Astrocyte of the hippocampus (primary cell): ENCODE data around the gene PPARA.
A peak's percentile ranks its signal among the peaks of the same experiment; 100 is the strongest.
"Not testable (repeated sequence)": the region's sequence is repeated elsewhere in the genome, so short reads cannot be mapped to it uniquely, and the experiment has no call there.

ENCODE experiments used
- DNase-seq: peaks from one replicate; pipeline ENCODE4 v3.0.0; 2011; ENCODE audit warnings: low read depth, low spot score

Gene PPARA

DNA sequence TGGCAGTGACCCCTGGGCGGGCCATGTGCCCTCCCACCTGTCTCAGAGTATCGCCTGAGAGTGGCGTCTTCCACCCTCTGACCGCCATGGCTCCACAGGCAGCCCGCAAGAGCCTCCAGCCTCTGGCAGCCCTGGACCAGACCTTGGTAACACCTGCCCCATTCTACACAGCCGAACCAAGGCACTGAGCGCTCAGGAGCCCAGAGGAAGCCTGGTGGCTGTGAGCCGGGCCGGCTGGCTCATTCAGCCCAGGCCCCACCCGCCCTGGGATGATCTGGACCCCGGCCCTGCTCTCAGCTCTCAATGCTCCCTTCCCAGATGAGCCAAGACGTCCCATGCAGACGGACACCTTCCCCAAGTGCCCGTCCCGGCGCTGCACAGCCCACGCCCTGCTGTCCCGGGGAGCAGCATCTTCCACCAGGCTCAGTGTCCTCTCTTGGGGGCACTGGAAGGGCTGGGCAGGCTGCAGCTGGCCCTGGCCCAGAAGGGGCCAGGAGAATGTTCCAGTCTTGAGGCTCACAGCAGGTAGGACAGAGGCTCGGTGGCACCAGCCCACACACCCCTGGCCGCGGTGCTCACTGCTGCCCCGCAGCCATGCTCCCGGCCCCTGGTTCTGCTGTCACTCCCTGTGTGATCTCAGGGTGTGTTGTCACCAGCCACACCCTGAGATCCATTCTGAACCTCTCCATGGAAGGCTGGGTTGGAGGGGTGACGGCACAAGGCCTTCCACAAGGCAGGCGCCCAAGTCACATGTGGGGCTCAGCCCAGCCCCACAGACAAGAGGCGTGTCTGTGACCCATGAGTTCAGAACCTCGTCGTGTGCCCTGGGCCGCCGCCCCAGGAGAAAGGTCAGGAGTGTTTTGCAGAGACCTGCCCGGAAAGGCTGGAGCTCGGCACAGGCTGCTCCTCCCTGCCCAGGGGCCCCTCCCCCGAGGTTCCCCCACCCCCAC lies 24.2 kb upstream of the PPARA start:
- no peak for DNase-seq

DNA sequence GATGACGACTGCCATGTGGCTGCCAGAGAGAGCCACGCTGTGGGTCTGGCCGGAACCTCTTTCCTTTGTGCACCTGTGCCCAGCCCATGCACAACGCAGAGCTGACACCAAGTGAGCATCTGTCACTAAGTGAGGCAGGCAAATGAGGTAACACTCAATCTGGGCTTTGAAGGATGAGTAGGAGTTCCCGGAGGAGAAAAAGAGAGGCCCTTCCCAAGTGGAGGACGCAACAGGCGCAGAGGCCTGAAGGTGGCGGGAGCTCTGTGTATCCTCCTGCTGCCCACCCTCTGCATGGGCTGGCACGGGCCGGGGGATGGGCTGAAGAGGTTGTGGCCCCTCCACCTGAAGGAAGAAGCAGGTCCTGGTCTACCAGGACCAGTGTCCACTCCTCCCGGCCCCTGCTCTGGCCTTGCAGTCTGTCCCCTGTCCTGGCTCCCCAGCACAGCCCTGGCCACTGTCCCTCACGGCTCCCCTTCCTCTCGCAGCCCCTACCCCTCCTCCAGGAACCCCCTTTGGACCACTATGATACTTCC lies 23.4 kb upstream of the PPARA start:
- no peak for DNase-seq

DNA sequence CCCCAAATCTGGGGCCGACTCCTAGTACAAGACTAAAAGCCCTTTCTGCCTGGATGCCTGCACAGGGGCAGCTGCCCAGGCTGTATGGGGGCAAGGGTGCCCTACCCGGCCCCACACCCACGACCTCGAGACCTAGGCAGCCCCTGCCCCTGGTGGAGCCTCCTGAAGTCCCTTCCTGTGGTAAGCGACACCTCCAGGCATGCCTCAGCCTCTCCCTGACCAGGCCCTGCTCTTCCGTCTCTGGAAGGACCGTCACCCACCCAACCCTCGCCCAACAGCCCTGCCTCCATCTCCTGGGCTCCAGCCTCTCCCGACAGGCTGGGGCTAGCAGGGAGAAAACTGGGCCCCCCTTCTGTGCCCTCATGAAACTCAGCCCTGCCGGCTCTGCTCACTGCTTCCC lies 22.8 kb upstream of the PPARA start:
- no peak for DNase-seq

DNA sequence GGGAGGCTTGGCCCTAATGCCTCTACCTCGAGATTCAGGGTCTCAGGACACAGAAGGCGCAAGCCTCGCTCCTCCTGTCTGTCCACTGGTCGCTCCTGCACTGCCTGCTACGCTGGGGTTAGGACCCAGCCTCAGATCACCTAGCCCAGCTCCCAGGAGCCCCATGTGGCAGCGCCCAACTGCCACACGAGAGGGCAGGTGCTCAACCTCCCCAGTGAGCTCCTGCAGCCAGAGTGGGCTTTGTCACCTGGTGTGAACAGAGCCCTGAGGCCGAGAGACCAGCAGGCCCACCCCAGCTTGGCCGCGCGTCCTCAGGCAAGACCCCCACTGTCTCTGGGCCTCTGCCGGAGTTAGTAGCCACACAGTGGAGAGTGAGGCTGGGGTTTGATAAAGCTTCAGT lies 21.7 kb upstream of the PPARA start:
- DNase-seq = no peak

DNA sequence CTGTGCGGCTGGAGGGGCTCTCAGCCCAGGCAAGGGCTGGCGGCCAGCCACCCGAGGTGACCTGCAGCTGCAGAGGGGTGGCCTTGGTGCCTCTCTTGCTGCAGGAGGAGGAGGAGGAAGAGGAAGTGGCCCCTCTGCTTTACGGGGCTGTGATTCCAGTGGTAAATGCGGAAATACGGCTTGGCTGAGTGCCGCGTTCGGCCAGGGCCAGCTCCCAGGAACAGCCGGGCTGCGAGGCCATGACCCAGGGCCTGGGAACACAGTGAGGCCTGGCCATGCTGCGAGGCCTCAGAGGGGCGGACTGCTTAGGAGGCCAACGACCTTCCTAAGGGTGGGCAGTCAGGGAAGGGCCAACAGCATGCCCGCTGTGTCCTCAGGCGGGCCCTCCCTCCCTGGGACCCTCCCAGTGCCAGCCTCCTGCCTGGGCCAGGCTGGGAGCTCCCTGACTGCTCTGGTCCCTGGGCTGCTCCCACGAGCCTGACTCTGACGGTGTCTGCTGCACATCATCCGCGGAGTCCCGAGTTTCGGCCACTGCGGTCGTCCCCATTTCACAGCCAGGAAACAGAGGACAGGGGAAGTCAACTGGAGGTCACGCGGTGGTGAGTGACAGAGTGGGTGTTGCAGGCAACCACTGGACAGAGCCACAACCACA lies 20.8 kb upstream of the PPARA start:
- no peak for DNase-seq

DNA sequence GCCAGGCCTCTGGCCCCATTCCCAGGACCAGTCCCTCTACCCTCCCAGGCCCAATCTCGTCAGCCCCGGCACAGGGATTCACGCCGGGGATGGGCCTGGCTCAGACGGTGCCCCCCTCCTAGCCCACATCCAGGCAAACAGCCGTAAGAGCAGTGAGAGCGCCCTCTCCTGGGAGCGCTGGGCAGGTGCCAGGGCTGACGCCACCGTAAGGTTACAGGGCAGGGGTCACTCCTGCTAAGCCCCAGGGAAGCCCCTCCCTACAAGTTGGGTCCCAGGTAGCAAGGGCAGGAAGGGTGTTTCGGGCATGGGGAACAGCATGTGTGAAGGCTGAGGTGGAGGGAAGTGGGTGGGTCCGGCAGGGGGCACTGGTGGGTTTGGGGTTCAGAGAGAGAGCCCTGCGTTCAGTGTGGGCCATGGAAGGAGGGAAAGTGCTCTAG lies 19.2 kb upstream of the PPARA start:
- no peak for DNase-seq

DNA sequence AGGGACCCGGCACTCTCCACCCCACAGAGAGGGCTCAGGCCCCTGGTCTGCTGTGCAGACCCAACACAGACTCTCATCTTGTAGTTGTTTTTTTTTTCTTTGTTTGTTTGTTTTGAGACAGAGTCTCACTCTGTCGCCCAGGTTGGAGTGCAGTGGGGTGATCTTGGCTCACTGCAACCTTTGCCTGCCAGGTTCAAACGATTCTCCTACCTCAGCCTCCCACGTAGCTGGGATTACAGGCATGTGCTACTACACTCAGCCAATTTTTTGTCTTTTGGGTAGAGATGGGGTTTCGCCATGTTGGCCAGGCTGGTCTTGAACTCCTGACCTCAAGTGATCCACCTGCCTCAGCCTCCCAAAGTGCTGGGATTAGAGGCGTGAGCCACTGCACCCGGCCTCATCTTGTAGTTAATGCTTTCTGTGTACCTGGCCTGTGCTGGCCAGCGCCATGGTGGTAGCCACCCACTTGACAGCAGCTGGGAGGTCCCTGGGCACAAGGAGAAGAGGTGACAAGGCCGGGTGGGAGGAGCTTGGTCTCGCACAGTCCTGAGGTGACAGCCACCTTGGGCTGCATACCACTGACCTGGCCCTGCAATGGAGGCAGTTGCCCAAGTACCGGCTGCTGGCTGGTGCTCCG lies 18.0 kb upstream of the PPARA start:
- DNase-seq = not testable (repeated sequence)

DNA sequence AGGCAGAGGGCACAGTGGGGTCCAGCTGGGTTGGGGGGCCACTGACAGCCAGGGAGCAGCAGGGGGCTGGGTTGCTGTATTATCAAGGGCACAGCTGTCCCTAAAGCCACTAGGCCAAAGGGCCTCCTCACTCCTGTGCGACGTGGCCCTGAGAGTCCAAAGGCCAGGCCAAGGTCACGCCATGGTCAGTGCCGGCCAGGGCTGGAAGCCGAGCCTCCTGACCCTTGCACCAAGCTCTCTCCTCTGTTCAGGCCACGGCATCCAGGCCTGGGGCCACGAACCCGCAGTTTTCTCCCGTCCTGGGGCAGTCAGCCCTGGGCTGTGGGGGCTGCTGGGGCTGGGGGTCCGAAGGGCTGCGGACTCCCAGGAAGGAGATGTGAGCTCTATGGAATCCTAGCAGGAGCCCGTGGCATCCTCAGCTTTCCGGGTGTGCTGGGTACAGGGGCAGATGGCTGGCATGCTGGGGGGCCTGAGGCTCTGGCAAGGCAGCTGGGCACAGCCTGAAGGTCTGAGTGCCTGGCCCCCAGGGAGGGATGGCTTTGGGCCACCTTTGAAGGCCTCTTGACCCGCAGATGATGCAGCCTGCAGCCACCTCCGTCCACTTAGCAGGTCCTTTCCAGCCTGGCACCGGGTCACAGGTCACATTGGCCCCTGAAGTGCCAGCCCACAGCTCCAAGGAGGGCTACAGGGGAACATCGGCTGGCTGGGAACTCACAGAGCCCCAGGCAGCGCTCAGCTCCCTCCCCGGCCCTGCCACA lies 17.3 kb upstream of the PPARA start:
- DNase-seq = no peak

DNA sequence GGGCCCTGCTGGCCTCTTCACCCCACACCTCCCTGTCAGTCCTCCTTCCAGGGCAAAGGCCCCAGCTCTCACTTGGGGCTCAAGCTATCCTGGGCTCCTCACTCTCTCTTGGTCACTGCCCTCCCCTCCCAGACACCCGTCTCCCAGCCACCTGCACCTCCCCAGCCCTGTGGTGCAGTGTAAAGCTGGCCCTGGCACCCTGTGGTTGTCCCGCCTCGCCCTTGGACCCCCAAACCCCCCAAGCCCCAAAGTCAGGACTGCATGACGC lies 16.8 kb upstream of the PPARA start:
- DNase-seq = no peak

DNA sequence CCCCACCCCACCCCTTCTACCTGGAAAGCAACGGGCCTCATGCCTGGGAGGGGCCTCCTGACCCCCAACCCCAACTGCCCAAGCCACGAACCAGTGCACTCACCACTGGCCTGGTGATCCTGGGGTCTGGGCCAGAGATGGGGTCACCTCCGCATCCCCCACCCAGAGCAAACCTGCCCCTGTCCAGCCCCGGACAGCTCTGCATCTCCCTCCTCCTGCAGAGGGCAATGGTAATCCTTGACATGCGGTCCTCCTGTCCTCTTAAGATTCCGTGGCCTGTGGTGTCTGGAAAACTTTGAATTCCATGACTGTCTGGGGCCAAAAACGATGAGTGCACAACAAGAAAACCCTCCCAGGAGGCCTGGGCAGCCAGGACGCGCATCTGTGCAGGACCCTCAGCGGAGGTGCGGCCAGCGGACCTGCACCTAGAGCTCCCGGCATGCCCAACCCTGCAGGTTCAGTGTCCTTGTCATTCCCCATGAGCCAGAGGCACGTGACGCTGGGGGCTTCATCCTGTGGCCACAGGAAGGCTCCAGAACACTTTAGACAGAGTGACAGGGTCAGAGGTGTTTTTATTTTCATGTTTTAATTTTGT lies 16.1 kb upstream of the PPARA start:
- peak; percentile 29 for DNase-seq

DNA sequence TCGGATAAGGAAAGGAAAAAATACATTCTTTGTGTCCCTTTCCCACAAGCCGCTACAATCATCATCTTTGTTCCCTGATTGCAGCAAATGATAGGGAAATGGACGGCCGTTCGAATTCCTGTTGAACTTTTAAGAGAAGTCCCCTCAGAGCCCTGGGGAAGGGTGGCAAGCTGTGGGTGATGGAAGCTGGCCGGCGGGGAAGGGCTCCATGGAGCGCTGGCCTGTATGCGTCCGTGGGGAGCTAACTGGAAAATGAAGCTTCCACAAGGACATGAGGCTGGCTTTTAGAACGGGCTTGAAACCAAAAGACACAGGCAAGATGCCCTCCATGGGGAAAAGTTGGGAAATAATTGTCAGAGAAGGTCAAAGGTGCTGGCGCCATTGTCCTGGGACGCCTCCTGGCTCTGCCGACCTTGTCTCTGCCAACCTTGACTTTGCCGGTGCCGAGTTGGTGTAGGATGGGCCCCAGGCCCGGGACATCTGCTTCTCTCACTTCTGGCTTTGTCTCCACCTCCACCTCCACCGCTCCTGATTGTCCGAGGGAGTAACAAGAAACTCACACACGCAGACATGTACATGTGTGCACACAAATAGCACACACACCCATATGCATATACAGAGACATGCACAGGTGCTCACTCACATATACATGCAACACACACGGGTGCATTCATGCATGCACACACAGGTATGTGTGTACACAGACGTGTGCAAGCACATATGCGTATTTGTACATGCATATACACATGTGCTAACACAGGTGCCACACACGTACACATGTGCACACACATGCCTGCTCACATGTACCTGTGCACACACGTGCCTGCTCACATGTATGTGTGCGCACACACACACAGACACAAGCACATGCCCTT lies 14.5 kb upstream of the PPARA start:
- DNase-seq = no peak

DNA sequence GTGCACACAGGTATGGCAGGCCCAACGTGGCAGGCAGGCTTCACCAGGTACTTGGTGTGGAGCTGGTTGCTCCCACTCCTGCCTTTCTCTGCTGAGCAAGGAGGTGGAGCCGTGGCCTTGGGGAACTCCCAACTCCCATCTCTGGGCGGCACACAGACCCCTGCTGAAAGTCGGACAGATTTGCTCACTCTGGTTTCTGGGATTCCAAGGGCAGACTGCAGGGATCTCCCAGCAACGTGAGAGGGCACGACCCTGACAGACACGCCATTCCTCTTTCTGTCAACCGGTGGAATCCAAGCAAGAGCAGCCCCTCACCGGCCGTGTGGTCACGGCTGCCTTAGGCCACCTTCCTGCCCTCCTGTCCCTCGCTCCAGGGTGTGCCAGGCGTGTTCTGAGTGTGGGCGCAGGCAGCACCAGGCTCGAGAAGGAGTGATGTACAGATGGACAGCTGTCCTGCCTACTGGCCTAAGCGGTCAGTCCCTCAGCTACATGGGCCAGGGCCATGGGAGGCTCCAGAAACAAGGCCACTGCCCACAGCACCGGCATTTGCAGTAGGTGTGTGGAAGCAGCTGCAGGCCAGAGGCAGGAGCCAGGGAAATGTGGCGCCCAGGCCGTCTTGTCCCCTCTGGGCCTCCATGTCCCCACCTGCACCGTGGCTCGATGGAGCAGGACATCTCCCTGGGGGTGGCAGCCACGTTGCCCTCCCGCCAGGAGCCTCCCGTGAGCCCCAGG lies 13.7 kb upstream of the PPARA start:
- DNase-seq = no peak

DNA sequence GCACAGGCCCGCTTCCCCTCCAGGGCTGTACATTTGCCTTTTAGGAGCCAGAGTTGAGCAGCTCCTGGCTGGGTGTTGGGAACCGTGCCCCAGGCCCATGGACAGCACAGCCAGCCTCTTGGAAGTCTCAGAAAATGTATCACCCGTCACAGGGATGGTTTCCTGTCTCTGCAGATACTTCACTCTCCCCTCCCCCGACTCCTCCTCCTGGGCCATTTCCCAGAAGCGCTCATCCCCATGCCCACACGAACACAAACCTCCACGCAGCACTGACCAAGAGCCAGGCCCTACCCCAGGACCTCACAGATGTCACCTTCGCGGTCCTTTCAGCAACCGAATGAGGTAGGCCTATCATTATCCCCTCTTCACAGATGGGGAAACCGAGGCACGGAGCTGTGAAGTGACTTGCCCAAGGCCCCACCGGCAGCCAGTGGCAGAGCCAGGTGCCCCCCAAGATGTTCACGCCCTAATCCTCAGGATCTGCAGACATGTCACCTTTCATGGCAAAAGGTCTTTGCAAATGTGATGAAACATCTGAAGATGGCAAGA lies 13.0 kb upstream of the PPARA start:
- no peak for DNase-seq

DNA sequence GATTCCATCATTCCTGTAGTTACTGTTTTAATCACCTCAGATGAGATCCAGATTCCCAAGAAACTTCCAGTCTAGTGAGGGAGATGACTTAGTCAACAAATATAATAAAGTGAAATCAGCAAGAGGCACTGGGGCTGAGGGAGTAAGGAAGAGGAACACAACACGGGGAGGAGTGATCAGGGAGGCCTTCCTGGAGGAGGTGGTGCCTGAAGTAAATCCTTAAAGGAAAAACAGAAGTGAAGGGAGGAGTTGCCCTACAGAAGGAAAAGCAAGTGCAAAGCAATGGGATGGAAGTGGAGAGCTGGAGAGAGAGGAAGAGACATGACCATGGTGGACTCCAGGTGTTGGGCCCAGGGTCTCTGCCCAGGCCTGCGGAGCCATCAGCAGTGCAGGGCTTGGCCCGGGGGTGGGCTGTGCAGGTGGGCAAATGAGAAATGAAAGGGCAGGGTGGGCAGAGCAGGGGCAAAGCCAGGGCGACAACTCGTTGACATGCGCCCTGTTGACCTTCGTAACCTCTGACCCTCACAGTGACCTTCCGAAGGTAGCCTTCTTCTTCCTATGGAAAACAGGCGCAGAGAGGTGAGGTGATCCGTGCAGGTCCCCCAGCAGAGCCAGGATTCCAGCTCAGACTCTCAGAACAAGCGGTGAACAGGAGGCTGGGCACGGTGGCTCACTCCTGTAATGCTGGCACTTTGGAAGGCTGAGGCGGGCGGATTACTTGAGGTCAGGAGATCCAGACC lies 12.1 kb upstream of the PPARA start:
- DNase-seq = no peak

DNA sequence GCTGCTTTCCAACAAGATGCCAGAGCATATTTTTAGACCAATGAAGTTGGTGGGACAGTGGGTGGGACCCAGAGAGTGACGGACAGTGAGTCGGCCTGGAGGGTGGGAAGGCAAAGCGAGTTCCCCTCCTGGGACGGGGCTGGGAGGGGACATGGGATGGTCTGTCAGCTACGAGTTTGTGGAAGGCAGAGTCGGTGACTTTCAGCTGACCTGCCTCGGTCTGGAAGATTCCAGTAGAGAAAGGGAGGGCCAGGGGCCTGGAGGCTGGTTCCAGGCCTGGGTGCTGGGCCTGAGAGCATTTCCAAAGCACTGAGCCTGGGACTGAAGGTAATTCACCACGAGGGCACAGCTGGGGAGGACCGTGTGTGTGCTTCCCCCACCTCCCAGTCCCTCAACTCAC lies 10.9 kb upstream of the PPARA start:
- DNase-seq = not testable (repeated sequence)

DNA sequence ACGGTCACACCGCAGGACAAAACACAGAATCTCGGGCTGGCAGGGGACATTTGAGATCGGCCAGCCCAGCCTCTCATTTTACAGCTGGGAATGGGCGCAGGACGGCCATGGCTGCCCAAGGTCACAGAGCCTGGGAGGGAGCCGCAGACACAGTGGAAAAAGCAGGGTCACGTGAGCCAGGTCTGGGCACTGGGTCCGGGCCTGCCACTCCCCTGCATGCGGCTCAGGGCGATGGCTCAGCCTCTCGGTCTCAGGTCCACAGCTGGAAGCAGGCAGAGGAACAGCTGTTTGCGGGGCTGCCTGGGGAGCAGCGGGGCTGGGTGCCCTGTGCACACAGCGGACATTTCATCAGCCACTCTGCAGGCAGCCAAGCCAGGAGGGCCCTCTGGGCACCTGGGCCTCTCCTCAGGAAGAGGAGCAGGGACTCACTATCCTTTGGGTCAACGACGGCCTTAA lies 10.4 kb upstream of the PPARA start:
- no peak for DNase-seq

DNA sequence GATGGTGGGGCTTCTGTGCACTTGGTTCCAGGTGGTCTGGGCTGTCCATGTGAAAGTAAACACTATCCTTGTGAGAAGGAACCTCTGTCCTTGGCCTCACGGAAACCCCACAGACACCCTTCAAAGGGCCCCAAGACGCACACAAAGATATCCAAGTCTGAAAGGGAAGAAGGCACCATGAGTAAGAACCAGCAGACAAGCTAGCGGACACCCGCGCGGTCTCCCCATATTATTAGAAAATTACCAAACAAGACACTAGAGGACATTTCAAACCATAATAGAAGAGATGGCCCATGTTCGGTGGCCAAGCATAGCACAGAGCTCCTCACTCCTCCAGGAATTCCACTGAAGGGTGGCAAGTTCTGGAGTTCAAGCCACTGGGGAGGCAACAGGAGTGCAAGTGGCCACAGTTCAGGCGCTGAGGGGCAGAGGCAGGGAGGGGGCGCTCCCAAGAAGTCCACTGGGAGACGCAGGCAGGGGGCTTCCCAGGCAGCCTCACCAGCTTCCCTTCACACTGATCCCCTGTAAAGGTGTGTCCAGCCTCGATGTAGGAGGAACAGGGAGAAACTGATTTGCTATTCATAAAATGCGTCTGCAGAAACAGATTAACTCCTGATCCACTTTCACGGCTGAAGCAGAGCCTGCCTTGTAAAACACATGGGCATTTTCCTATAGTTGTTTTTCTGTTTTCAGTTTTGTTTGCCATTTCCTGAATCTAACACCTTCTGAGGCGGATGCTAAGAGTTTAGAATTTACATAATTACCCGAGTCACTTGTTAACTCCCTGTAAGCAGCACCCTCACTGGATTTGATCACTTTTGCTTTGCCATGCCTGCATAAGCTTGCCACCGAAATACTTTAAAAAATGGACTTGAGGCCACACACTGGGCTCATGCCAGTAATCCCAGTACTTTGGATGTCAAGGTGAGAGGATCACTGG lies 9.1 kb upstream of the PPARA start:
- no peak for DNase-seq
